ENCODE data around the gene BST2.

- TF ChIP-seq CTCF (IDR thresholded peaks at IDR 0.05; ENCODE audit: insufficient read depth, low read length, poor library complexity, severe bottlenecking) (no peak), EZH2phosphoT487 (conservative IDR thresholded peaks at IDR 0.05; ENCODE audit: low read length) (no peak)
Measured at GRCh38 chr19:17423429-17424208, 18.2 kb upstream of the BST2 start.
